GM10248 (cell line): Measurements from ENCODE around the gene COX19.
A peak's percentile ranks its signal among the peaks of the same experiment; 100 is the strongest.

ENCODE experiments used
- CTCF ChIA-PET: fragments of 300-600 bp; sonication (Branson Sonifier 250); formaldehyde crosslinking; extraction: SDS; loops from one replicate; lab custom pipeline; 2021; ENCODE audit warnings: antibody characterized with exemption; lab: Yijun Ruan, JAX
- POLR2A ChIA-PET: fragments of 350-650 bp; sonication (Branson Sonifier 250); formaldehyde crosslinking; extraction: SDS; loops from one replicate; lab custom pipeline; 2020; ENCODE audit warnings: antibody characterized with exemption; lab: Yijun Ruan, JAX
- DNase-seq: peaks from one replicate; pipeline ENCODE4 v3.0.0; 2012; ENCODE audit errors: extremely low spot score
- CTCF ChIP-seq: IDR thresholded peaks from 2 replicates; pipeline ENCODE4 v1.5.1; 2012; ENCODE audit warnings: mild to moderate bottlenecking, low read depth; ENCODE audit errors: extremely low read depth, missing control alignments, control extremely low read depth

Gene COX19

GRCh38 chr7:978416-979091 lies 3.2 kb upstream of the COX19 start:
- ChIA-PET POLR2A (no interaction called here), CTCF (interaction anchor here (0.7 to 4.3 kb wide), 10 partner anchors 10 to 198 kb away, joined by 3 to 44 read pairs (median 4); no protein-coding TSS in a partner anchor)
- TF ChIP-seq CTCF, result no peak

GRCh38 chr7:978049-978346 lies 2.6 kb upstream of the COX19 start:
- POLR2A ChIA-PET, result no interaction called here
- CTCF ChIA-PET, result interaction anchor here (1.1 to 4.3 kb wide), 7 partner anchors 15 to 199 kb away, joined by 3 to 44 read pairs (median 6); no protein-coding TSS in a partner anchor
- DNase-seq, result no peak
- TF ChIP-seq CTCF, result no peak

More at GRCh38 chr7:978416-979091, 3.2 kb upstream of the COX19 start:
- no peak for DNase-seq

DNA sequence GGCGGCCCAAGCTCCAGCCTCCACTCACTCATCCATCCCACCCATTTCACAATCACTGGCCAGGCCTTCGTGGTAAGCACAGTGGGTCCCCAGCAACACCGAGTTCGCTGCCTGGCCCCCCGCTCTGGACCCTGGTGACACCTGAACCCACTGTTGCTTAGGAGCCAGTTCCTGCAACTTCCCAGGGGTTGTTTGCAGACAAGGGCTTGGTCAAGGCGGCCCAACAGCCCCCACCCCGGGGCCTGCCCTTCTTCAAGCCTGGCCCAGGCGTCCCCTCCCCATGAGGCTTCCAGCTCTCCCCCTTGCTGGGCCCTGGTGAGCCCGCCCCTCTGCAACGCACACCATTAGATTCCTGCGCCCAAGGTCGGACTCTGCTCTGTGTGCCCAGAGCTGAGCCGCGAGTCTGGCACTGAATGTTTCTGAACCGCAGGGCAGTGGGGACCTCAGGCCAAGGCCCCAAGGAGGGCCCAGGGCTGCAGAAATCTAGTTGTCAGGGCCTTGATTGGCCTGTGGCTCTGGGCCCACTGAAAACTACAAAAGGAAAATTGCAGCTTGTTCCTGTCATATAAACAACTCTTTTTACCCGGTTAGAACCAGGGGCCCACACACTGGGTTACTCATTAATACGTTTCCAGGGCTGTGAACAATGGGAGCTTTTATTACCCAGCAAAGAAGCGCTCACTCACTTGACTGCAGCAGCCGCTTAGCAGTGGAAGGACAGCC lies 2.1 kb upstream of the COX19 start:
- DNase-seq, result peak; percentile 68
- POLR2A ChIA-PET, result no interaction called here
- CTCF ChIA-PET, result interaction anchor here (0.8 to 4.3 kb wide), 8 partner anchors 11 to 199 kb away, joined by 3 to 44 read pairs (median 6); no protein-coding TSS in a partner anchor
- TF ChIP-seq CTCF, result no peak

DNA sequence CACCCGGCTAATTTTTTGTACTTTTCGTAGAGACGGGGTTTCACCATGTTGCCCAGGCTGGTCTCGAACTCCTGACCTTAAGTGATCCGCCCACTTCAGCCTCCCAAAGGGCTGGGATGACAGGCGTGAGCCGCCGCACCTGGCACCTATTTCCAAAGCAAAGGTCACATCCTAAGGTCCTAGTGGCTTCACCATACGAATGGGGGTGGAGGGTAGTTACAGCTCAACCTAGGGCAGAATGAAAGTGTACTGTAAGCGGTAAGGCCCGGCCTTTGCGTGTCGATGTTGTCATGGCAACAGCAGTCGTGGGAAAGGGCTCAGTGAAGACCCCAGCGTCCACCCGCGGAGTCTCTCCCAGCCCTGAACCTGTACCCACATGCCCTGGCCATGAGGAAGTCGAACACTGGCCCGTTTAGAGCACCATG lies 1.6 kb upstream of the COX19 start:
- ChIA-PET CTCF (interaction anchor here (0.8 to 4.3 kb wide), 5 partner anchors 11 to 200 kb away, joined by 3 to 44 read pairs (median 25); no protein-coding TSS in a partner anchor), POLR2A (no interaction called here)
- no peak for DNase-seq
- no peak for TF ChIP-seq CTCF

GRCh38 chr7:975702-976473 lies 539 bp upstream of the COX19 start:
- no peak for TF ChIP-seq CTCF
- DNase-seq, result no peak
- ChIA-PET POLR2A (interaction anchor here (1.2 to 1.5 kb wide), 3 partner anchors 13 to 43 kb away, joined by 3 to 7 read pairs (median 4); no protein-coding TSS in a partner anchor), CTCF (interaction anchor here (0.9 to 4.5 kb wide), 7 partner anchors 17 to 201 kb away, joined by 3 to 50 read pairs (median 25); no protein-coding TSS in a partner anchor)

- POLR2A ChIA-PET, result interaction anchor here (0.9 to 1.2 kb wide), 3 partner anchors 25 to 200 kb away, joined by 3 to 4 read pairs (median 3); no protein-coding TSS in a partner anchor
- CTCF ChIA-PET, result interaction anchor here (0.8 to 4.5 kb wide), 9 partner anchors 12 to 203 kb away, joined by 3 to 50 read pairs (median 4); no protein-coding TSS in a partner anchor
- TF ChIP-seq CTCF, result no peak
- DNase-seq, result no peak
Measured at GRCh38 chr7:974172-974571, 1.2 kb downstream of the COX19 start.
